Measurements from ENCODE around the gene DYNLRB2. TPM values are rescaled to one million over a fixed set of nuclear protein-coding genes. Genes with fewer than 3 reads are reported as not detected.

Gene DYNLRB2
- total and polyA plus RNA-seq, 9 donors, result 1.2 to 20.0 (median 2.0) TPM

DNA sequence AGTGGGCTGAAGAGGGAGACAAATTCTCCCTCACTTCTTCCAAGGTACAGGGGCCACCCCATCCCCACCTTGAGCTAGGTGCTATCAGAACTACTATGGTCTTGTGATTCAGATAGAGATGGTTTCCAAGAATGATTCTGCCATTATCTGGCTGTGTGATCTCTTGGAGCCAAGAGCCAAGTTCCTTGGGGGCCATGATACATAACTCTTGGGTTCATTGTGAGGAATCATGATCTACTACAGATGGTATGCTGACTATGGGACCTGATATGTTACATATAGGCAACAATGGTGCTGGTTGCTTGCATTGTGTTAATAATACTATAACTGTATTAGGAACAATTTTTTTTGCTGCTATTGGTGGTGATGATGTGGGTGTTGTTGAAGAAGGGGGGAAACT is 45.7 kb downstream of the DYNLRB2 start:
- intact Hi-C loops (cut with DNase I), result no loop called here
- no peak overlapping the region for H3K27ac ChIP-seq
- no peaks in the 10 kb centered on the region for H3K27me3 ChIP-seq
- no peaks in the 10 kb centered on the region for H3K4me1 ChIP-seq (ENCODE audit: insufficient read depth)
- H3K36me3 ChIP-seq, result no peaks in the 10 kb centered on the region
- DNase-seq, result no peak
- no peaks in the 10 kb centered on the region for H3K9me3 ChIP-seq
- no peak for TF ChIP-seq POLR2A (IDR thresholded peaks at IDR 0.05)
- TF ChIP-seq, protein P1, sequence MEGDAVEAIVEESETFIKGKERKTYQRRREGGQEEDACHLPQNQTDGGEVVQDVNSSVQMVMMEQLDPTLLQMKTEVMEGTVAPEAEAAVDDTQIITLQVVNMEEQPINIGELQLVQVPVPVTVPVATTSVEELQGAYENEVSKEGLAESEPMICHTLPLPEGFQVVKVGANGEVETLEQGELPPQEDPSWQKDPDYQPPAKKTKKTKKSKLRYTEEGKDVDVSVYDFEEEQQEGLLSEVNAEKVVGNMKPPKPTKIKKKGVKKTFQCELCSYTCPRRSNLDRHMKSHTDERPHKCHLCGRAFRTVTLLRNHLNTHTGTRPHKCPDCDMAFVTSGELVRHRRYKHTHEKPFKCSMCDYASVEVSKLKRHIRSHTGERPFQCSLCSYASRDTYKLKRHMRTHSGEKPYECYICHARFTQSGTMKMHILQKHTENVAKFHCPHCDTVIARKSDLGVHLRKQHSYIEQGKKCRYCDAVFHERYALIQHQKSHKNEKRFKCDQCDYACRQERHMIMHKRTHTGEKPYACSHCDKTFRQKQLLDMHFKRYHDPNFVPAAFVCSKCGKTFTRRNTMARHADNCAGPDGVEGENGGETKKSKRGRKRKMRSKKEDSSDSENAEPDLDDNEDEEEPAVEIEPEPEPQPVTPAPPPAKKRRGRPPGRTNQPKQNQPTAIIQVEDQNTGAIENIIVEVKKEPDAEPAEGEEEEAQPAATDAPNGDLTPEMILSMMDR (IDR thresholded peaks at IDR 0.05), result no peak
- no peak overlapping the region for H3K4me3 ChIP-seq

- Histone ChIP-seq H3K4me3 (no peak overlapping the region), H3K9me3 (no peaks in the 10 kb centered on the region), H3K4me1 (ENCODE audit: insufficient read depth) (no peaks in the 10 kb centered on the region), H3K36me3 (no peaks in the 10 kb centered on the region), H3K27me3 (no peaks in the 10 kb centered on the region), H3K27ac (no peak overlapping the region)
- DNase-seq, result no peak
- WGBS, 3 donors, result 82 to 85% (median 84%) methylated on average over 4 of the region's 4 CpGs
- TF ChIP-seq, protein P1 (IDR thresholded peaks at IDR 0.05), result no peak
- TF ChIP-seq EP300 (IDR thresholded peaks at IDR 0.05) (no peak), POLR2A (IDR thresholded peaks at IDR 0.05) (no peak)
- intact Hi-C loops (cut with DNase I), result no loop called here
Observed at GRCh38 chr16:80587071-80587470, 46.3 kb downstream of the DYNLRB2 start.

DNA sequence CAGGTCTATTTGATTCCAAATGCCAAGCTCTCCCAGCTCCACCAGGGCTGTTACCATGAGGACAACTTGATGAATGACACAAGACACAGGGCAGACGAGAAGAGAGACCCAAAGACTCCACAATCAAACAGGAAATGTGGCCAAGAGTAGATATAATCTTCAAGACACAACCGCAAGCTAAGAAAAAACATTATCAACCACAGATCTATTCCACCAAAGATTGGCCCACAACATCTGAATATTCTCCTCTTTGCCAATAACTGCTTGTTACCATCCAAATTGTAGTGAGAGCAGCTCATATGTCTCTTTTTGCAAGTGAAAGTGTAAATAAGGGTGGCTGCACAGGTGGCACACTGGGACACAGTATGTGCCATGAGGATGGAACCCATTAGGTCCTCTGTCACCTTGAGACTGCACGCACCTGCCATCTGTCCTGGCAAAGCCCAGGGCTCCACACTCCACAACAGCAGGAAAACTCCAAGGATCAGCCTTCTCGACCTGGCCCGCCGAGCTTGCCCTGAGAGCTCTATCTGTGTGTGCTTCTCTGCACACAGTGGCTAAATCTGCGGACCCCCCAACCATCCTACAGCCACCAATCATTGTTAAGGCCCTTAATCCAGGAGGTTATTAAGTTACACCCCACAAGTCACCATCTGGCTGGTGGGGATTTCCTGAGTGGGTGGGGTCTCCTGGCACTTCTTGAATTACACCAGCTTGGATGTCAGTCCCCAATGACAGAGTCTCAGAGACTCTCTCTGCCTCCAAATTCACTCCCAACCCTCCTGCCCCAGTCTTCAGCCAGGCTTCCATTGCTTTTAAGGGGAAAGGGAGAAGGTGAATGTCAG is 50.5 kb downstream of the DYNLRB2 start:
- intact Hi-C loops (cut with DNase I), result no loop called here
- 74 to 88% (median 85%) methylated on average over 7 of the region's 7 CpGs for whole genome bisulfite sequencing, 3 donors
- H3K9me3 ChIP-seq, result no peaks in the 10 kb centered on the region
- TF ChIP-seq, protein P1 (IDR thresholded peaks at IDR 0.05), result no peak
- TF ChIP-seq EP300 (IDR thresholded peaks at IDR 0.05), result no peak
- TF ChIP-seq POLR2A (IDR thresholded peaks at IDR 0.05), result no peak
- H3K36me3 ChIP-seq, result no peaks in the 10 kb centered on the region
- no peak overlapping the region for H3K4me3 ChIP-seq
- no peak overlapping the region for H3K27ac ChIP-seq
- no peak for DNase-seq
- H3K27me3 ChIP-seq, result no peaks in the 10 kb centered on the region
- no peaks in the 10 kb centered on the region for H3K4me1 ChIP-seq (ENCODE audit: insufficient read depth)

GRCh38 chr16:80592273-80592672 is 51.5 kb downstream of the DYNLRB2 start:
- H3K4me1 ChIP-seq (ENCODE audit: insufficient read depth), result no peaks in the 10 kb centered on the region
- H3K27me3 ChIP-seq, result no peaks in the 10 kb centered on the region
- TF ChIP-seq, protein P1 (IDR thresholded peaks at IDR 0.05), result no peak
- TF ChIP-seq EP300 (IDR thresholded peaks at IDR 0.05) (no peak), POLR2A (IDR thresholded peaks at IDR 0.05) (no peak)
- 83 to 90% (median 83%) methylated on average over 2 of the region's 2 CpGs for WGBS, 3 donors
- no peaks in the 10 kb centered on the region for H3K36me3 ChIP-seq
- H3K4me3 ChIP-seq, result no peak overlapping the region
- intact Hi-C loops (cut with DNase I), result no loop called here
- DNase-seq, result no peak
- H3K9me3 ChIP-seq, result no peaks in the 10 kb centered on the region
- H3K27ac ChIP-seq, result no peak overlapping the region
